AG09319 (cell line): ENCODE data around the gene TST.

Experiments used
- DNase-seq: peaks from one replicate; pipeline ENCODE4 v3.0.0-alpha.2; 2010; ENCODE audit warnings: low read depth; ENCODE audit errors: extremely low read depth
- TF ChIP-seq, protein P1 (sequence below): IDR thresholded peaks from 2 replicates; pipeline ENCODE4 v1.5.1; 2011; ENCODE audit warnings: low read depth, mild to moderate bottlenecking, inconsistent platforms, low read length, moderate library complexity

TST gene

GRCh38 chr22:37053310-37054055 is 34.2 kb upstream of the TST start:
- no peak for DNase-seq
- TF ChIP-seq, protein P1, sequence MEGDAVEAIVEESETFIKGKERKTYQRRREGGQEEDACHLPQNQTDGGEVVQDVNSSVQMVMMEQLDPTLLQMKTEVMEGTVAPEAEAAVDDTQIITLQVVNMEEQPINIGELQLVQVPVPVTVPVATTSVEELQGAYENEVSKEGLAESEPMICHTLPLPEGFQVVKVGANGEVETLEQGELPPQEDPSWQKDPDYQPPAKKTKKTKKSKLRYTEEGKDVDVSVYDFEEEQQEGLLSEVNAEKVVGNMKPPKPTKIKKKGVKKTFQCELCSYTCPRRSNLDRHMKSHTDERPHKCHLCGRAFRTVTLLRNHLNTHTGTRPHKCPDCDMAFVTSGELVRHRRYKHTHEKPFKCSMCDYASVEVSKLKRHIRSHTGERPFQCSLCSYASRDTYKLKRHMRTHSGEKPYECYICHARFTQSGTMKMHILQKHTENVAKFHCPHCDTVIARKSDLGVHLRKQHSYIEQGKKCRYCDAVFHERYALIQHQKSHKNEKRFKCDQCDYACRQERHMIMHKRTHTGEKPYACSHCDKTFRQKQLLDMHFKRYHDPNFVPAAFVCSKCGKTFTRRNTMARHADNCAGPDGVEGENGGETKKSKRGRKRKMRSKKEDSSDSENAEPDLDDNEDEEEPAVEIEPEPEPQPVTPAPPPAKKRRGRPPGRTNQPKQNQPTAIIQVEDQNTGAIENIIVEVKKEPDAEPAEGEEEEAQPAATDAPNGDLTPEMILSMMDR: no peak

DNA sequence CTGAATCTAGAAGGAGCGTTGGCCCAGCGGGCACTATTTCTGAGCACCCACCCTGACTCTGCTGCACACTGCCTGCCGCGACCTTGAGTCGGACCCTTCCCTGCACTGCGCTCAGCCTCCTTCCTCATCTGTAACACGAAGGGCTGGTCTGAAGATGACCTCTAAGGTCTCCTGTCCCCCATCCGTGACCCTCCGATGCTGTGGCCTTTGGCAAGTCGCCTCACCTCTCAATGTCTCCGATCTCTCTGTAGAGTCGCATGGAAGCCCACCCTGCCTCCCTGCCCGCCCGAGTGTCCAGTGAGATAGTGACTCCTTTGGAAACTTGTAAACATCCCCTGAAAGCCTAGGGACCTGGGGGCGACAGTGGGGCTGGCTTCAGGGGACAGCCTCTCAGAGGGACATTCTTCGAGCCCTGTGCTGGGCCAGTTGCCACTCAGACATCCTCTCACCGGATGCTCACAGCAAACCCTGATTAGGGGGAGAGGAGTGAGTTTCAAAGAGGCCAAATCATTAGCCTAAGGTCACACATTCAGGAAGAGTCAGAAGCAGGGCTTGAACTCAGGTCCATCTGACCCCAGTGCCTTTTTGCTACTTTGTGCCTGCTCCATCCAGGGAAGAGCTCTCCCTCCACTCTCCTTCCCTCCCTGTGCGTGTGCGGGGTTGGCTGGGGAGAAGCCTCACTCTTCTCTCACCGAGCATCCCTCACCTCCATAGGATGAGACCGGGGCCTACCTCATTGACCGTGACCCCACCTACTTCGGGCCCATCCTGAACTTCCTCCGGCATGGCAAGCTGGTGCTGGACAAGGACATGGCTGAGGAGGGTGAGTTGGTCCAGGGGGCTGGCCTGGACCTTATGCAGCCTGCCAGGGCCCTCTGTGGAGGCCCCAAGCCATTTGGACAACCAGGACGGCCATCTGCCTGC is 33.4 kb upstream of the TST start:
- no peak for DNase-seq
- TF ChIP-seq, protein P1: no peak

GRCh38 chr22:37051391-37052385 is 32.4 kb upstream of the TST start, which contains the start of gene KCTD17:
Gene KCTD17, plus strand, starts transcription at chr22:37051742. Its CDS starts 19 bp downstream, at chr22:37051761.
- TF ChIP-seq, protein P1: no peak
- DNase-seq: peak; percentile 15

DNA sequence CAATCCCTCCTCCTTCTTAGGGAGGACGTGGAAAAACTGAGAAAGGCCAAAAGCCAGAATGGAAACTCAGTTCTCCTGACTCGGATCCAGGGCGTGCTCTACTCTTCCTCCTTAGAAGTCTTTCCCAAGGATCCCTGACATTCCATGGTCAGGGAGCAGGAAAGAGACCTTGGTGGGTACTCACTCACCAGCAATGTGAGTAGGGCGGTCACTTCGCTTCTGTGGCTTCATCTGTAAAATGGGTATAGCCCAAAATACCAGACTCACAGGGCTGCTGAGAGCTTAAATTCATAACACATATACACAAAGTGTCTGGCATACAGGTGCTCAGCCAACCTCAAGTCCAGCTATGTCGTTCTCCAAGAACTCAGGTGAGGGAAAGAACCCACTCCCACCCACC is 31.7 kb upstream of the TST start:
- TF ChIP-seq, protein P1: no peak
- DNase-seq: no peak

DNA sequence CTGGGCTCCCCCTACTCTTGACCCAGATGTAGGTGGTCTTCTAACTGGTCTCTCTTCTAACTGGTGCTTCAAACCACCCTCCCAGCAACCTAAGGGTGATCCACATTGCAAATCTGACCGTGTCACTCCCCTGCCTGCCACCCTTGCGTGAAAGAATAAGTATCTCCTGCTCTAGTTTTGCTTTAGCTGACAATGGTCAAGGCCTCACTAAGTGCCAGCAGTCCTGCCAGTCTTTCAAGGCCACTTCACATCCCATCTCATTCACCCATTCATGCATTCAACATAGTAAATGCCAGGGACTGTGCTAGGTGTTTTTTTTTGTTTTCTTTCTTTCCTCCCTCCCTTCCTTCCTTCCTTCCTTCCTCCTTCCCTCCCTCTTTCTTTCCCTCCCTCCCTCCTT is 30.0 kb upstream of the TST start:
- TF ChIP-seq, protein P1: no peak

DNA sequence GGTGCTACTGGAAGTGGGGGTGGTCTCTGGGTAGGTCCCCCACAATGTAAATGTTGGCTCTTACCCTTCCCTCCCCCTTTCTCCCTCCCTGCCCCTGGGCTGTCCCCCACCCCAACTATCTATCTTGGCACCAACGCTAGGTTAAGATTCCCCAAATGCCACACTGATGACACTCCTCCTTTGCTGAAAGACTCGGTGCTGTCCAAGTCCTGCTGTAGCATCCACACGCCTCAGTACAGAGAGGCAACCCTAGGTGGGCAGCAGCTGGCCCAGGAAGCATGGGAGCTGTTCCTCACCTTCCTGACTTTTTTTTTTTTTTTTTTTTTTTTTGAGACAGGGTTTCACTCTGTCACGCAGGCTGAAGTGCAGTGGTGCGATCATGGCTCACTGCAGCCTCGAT is 28.9 kb upstream of the TST start:
- TF ChIP-seq, protein P1: no peak
- no peak for DNase-seq

More for the DNA sequence above, 30.0 kb upstream of the TST start:
- no peak for DNase-seq
